SK-N-DZ (cell line): Measurements from ENCODE around the gene MSI2.

ENCODE experiments used
- DNase-seq: peaks from one replicate; pipeline ENCODE4 v3.0.0-alpha.2; 2015; ENCODE audit warnings: low spot score

Gene MSI2

GRCh38 chr17:57433452-57433851, 177.1 kb downstream of the MSI2 start:
- DNase-seq, result no peak

DNA sequence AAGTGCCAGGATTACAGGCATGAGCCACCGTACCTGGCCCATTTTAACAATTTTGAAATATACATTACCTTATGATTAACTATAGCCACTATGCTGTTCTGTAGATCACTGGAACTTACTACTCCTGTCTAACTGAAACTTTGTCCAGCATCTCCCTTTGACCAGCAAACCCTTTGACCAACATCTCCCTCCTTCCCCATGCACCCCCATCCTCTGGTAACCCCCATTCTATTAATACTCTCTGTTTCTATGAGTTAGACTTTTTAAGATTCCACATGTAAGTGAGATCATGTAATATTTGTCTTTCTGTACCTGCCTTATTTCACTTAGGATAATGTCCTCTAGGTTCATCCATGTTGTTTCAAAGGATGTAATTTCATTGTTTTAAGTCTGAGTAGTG, 178.0 kb downstream of the MSI2 start:
- DNase-seq, result no peak

- DNase-seq, result no peak
Observed at GRCh38 chr17:57436565-57436964, 180.2 kb downstream of the MSI2 start.

- peak; percentile 88 for DNase-seq
Observed at GRCh38 chr17:57438066-57438731, 181.9 kb downstream of the MSI2 start.

- no peak for DNase-seq
Observed at GRCh38 chr17:57439651-57440050, 183.3 kb downstream of the MSI2 start.

DNA sequence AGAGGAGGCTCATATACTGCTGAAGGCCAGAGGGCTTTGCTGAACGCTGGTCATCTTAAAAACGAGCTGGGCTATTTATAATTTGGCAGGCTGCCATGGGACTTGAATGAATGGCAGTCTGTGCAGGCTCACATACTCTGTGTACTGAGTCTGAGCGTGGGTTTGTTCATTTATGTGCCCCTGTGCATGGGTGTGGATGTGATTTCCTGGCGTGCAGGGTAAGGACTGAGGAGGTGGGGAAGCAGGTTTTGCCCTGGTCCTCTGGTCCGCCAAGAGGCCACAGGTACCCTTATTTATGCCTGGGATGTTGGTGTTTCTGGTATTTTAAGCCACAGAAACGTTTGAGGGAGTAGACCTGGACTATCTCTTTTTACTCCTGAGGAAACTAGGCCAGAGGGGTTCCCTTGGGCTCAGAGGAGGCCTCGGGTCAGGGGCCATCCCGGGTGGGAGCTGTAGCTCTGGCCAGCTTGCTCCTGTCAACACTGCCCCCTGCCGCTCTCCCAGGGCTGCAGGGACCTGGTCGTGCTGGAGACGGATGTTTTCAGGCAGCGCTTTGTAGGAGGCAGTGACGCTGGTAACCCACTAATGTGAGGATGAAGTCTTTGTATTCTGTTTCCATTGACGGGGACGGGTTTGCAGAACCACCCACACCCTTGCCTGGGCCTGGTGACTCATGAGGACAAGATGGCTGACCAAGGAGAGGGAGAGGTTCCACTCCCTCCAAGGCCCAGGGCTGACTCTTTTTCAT, 184.4 kb downstream of the MSI2 start:
- peak; percentile 73 for DNase-seq

GRCh38 chr17:57441270-57441600, 184.9 kb downstream of the MSI2 start:
- no peak for DNase-seq

- no peak for DNase-seq
Observed at GRCh38 chr17:57442401-57442823, 186.1 kb downstream of the MSI2 start.

DNA sequence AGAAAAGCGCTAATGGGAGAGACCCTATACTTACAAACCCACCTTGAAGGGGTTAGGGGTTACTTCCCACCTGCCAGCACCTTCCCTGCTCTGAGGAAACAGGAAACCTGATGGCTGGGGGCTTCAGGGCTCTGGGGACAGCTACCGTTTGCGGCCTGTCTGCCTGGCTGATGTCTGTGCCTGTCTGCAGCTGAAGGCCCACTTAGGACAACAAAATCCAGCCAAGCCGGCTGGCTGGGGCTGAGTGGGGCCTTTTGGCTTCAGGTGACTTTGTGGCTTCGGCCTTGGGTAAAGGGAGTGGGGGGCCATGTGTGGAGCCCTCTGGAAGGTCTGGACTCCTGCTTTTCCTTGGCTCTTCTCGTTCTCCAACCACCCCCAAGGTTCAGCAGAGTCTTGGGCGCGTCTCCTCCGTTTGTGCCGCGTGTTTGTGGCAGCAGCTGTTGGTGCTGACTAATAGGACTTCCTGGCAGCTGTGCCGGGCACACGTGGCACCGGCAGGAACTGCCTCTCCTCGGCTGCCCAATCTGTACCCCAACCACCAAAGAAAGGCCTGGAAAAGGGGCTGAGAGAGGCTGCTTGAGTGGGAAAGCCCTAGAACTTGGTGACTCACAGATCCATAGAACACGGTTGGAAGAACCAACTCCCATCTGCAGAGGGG, 186.7 kb downstream of the MSI2 start:
- no peak for DNase-seq

- no peak for DNase-seq
Observed at GRCh38 chr17:57443781-57444180, 187.5 kb downstream of the MSI2 start.

DNA sequence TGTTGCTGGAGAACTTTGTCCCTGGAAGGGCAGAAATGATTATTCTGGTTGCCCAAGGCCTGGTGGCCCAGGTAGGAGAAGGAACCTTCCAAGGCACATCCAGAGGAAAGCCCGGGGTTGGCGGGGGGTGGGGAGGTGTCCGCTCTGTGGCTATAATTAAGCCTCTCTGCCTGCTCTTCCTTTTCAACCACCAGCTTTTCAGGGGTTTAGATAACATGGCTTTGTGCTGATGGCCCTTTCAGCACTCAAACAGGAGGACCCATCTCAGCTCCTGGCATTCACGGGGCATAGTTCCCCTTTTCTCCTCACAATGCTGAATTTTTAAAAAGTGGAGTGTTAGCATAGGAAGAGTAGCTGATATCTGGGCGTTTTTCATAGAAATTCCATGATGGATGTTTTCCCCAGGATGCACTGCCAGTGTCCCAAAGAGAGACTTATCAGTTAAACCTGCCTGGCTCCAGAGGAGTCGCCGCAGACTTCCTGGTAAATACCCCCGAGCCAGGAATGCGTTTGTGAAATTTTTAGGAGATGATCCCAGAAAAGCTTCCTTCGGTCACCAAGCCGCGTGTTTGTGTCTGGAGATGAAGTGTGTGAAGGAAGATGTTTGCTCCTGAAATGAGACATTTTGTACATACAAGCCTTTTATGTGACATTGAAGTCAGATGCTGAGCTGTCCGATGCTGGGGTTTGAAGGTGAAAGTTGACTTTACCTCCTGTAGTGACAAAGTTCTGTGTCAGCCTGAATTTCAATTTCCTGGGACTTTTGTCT, 188.5 kb downstream of the MSI2 start:
- no peak for DNase-seq

- no peak for DNase-seq
Observed at GRCh38 chr17:57445772-57446472, 189.6 kb downstream of the MSI2 start.

- DNase-seq, result no peak
Observed at GRCh38 chr17:57447357-57447989, 191.2 kb downstream of the MSI2 start.

GRCh38 chr17:57447990-57448758, 191.9 kb downstream of the MSI2 start:
- DNase-seq, result no peak

DNA sequence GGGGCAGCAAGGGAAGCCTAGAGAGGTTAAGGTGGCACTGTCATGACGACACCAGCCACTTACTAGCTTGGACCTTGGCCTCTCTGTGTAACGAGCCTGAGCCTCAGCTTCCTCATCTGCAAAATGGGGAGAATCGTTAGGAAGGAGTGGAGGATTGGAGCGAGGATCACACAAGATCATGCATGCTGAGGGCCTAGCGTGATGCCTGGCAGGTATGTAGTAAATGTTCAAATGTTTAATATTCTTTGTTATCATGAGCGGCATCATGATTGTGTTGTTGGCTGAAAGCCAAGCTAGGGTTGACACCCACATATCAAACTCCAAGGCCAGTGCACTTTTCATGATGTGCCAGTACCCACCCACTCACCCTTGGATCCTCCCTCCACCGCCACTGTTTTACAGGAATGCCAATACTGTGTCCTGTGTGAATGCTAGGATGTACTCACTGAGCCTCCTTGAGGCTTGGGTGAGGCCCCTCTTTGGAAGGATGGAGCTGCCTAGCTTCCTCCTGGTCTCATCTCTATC, 192.5 kb downstream of the MSI2 start:
- DNase-seq, result no peak

DNA sequence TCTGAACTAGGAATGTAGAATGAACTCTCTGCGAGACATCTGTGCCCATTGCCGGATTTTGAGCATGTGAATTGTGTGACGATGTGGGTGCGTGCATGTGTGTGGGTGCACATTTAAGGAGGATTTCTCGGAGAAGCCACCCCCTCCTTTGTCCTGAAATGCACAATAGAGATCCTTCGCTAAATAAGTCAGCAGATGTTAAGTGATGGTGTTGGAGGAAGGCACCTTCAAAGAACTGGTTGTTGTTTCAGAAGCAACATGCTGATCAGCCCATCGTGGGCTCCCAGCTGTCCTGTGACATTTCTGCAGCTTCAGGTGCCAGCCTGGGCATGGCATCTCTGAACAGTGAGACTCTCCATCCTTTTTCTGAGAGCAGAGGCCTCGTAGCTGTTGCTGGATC, 194.9 kb downstream of the MSI2 start:
- DNase-seq, result no peak

DNA sequence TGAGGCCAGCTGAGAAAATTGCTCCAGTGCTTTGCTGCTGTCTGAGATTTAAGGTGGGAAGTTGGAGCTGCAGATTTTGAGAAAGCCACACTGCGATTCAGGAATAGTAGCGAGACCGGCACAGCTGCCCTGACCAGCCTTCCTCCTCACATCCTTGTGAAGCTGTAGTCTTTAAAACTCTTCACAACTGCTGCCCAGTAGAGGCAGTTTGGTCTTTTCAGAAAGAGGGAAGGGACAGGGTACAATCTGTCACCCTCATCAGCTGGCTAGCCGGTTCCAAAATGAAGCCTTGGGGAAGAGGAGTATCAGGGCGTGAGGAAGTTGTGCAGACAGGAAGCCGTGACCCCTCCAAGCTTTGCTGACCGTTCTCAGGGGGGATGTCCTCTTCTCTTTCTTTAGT, 195.3 kb downstream of the MSI2 start:
- no peak for DNase-seq

- no peak for DNase-seq
Observed at GRCh38 chr17:57453841-57454425, 197.6 kb downstream of the MSI2 start.

- no peak for DNase-seq
Observed at GRCh38 chr17:57454729-57455062, 198.4 kb downstream of the MSI2 start.
